ENCODE results near the gene CD101.
"Not testable (repeated sequence)": the region's sequence is repeated elsewhere in the genome, so short reads cannot be mapped to it uniquely, and the experiment has no call there.

CD101 gene

DNA sequence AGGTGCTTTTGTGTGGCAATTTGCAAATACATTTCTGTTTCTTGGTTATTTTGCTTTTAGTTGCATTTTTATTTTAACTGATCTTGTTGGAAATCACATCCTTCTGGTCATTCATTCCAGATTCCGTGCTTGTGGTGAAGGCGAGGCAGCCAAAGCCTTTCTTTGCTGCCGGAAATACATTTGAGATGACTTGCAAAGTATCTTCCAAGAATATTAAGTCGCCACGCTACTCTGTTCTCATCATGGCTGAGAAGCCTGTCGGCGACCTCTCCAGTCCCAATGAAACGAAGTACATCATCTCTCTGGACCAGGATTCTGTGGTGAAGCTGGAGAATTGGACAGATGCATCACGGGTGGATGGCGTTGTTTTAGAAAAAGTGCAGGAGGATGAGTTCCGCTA lies 34.8 kb upstream of the CD101 start:
- no peak overlapping the region for H3K4me3 ChIP-seq
- no peak for TF ChIP-seq Cebpa-rat (IDR thresholded peaks at IDR 0.05)
- peaks cover 0 to 33% (median 0%) of the 10 kb centered on the region in 11 experiments; a peak in 6 of 22 replicates for H3K36me3 ChIP-seq

DNA sequence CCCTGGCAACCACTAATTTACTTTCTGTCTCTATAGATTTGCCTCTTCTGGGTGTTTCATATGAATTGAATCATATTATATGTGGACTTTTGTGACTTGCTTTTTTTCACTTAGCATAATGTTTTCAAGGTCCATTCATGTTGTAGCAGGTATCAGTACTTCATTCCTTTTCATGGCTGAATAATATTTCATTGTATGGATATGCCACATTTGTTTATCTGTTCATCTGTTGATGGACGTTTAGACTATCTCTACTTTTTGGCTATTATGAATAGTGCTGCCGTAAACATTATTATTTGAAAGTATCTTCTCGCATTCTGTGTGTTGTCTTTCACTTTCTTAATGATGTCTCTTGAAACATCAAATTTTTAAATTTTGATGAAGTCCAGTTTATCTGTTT lies 32.8 kb upstream of the CD101 start:
- TF ChIP-seq Cebpa-rat (IDR thresholded peaks at IDR 0.05) = no peak
- Histone ChIP-seq H3K27ac (no peak overlapping the region), H3K9me3 (replicated peaks in 1 of 11) (no peaks in the 10 kb centered on the region), H3K36me3 (peaks cover 0 to 21% (median 0%) of the 10 kb centered on the region in 11 experiments; a peak in 6 of 22 replicates), H3K4me1 (peaks cover 0 to 39% (median 4%) of the 10 kb centered on the region in 10 experiments; a peak in 7 of 20 replicates), H3K9ac (no peak overlapping the region), H3K27me3 (no peaks in the 10 kb centered on the region), H3K4me3 (no peak overlapping the region), H4K20me1 (no peaks in the 10 kb centered on the region), H3K4me2 (no peak overlapping the region)

More for the DNA sequence above, 34.8 kb upstream of the CD101 start:
- Histone ChIP-seq H3K9ac (no peak overlapping the region), H3K4me2 (peak overlapping the region in 1 of 11 experiments; percentile 54; a peak in 1 of 22 replicates), H3K9me3 (replicated peaks in 1 of 11) (no peaks in the 10 kb centered on the region), H3K4me1 (peaks cover 0 to 44% (median 5%) of the 10 kb centered on the region in 10 experiments; a peak in 9 of 20 replicates), H3K27ac (no peak overlapping the region), H3K27me3 (no peaks in the 10 kb centered on the region), H4K20me1 (no peaks in the 10 kb centered on the region)

- Histone ChIP-seq H3K9ac (no peak overlapping the region), H3K27ac (no peak overlapping the region), H3K9me3 (replicated peaks in 1 of 11) (peaks cover 6 to 21% (median 17%) of the 10 kb centered on the region in 11 experiments; a peak in 18 of 22 replicates), H3K27me3 (no peaks in the 10 kb centered on the region), H3K36me3 (peaks cover 0 to 21% (median 0%) of the 10 kb centered on the region in 11 experiments; a peak in 5 of 22 replicates), H3K4me1 (peaks cover 0 to 41% (median 4%) of the 10 kb centered on the region in 10 experiments; a peak in 7 of 20 replicates), H3K4me2 (peak overlapping the region in 4 of 11 experiments; percentile 1 to 56 (median 25); a peak in 5 of 22 replicates), H3K4me3 (no peak overlapping the region), H4K20me1 (no peaks in the 10 kb centered on the region)
- TF ChIP-seq Cebpa-rat (IDR thresholded peaks at IDR 0.05) = no peak
These were observed 30.2 kb upstream of the CD101 start for GRCh38 chr1:116971258-116971860.

DNA sequence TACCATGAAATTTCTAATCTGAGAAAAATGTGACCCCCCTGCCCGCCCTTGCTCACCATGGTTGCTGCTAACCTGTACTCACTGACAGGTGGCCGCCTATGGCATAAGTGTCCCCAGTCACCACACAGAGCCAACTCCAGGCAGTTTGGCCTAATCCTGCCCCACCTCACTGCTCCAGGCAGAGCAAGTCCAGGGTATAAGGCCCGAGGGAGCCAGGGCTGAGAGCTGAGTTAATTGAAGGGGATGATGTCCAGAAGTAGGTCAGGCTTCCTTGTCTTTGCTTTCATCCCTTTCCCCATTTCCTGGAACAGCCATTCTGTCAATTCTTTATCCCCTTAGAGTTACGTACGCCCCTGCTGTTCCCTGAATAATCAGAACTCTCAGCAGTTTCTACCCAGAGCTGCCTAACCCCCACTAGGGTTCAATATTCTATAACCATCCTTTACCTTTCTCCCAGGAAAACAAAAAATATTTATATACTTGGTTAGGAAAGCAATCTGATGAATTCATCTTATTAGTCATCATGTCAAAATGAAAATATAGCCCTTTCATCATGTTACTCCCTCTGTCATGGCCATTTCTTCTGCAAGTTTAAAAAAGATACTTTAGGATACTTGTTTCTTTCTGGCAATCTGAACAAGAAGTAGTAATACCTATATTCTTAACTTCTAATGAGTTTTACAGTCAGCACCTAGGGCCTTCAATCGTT lies 29.4 kb upstream of the CD101 start:
- H3K4me1 ChIP-seq = peaks cover 0 to 40% (median 4%) of the 10 kb centered on the region in 10 experiments; a peak in 7 of 20 replicates
- peaks cover 0 to 18% (median 0%) of the 10 kb centered on the region in 11 experiments; a peak in 5 of 22 replicates for H3K36me3 ChIP-seq
- H3K27ac ChIP-seq = no peak overlapping the region
- peak overlapping the region in 3 of 11 experiments; percentile 13 to 56 (median 37); a peak in 5 of 22 replicates for H3K4me2 ChIP-seq
- no peak overlapping the region for H3K9ac ChIP-seq
- no peaks in the 10 kb centered on the region for H4K20me1 ChIP-seq
- H3K9me3 ChIP-seq (replicated peaks in 1 of 11) = peaks cover 6 to 21% (median 17%) of the 10 kb centered on the region in 11 experiments; a peak in 18 of 22 replicates
- H3K27me3 ChIP-seq = no peaks in the 10 kb centered on the region
- no peak for TF ChIP-seq Cebpa-rat (IDR thresholded peaks at IDR 0.05)
- H3K4me3 ChIP-seq = no peak overlapping the region

GRCh38 chr1:116972674-116973030 lies 28.9 kb upstream of the CD101 start:
- no peak overlapping the region for H3K4me2 ChIP-seq
- no peak for TF ChIP-seq Cebpa-rat (IDR thresholded peaks at IDR 0.05)
- no peaks in the 10 kb centered on the region for H3K27me3 ChIP-seq
- H3K4me3 ChIP-seq = no peak overlapping the region
- H3K4me1 ChIP-seq = peaks cover 0 to 35% (median 4%) of the 10 kb centered on the region in 10 experiments; a peak in 7 of 20 replicates
- H3K9ac ChIP-seq = no peak overlapping the region
- H3K9me3 ChIP-seq (replicated peaks in 1 of 11) = peaks cover 6 to 21% (median 17%) of the 10 kb centered on the region in 11 experiments; a peak in 18 of 22 replicates
- peaks cover 0 to 13% (median 0%) of the 10 kb centered on the region in 11 experiments; a peak in 4 of 22 replicates for H3K36me3 ChIP-seq
- no peaks in the 10 kb centered on the region for H4K20me1 ChIP-seq
- H3K27ac ChIP-seq = no peak overlapping the region

DNA sequence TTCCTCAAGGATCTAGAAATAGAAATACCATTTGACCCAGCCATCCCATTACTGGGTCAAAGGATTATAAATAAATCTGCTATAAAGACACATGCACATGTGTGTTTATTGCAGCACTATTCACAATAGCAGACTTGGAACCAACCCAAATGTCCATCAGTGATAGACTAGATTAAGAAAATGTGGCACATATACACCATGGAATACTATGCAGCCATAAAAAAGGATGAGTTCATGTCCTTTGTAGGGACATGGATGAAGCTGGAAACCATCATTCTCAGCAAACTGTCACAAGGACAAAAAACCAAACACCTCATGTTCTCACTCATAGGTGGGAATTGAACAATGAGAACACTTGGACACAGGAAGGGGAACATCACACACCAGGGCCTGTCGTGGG lies 21.3 kb upstream of the CD101 start:
- not testable (repeated sequence) for H3K9me3 ChIP-seq (replicated peaks in 1 of 11); H3K36me3 ChIP-seq; H4K20me1 ChIP-seq; H3K27me3 ChIP-seq; H3K27ac ChIP-seq; H3K4me3 ChIP-seq; H3K4me2 ChIP-seq; H3K9ac ChIP-seq
- H3K4me1 ChIP-seq = peaks cover 0 to 12% (median 0%) of the 10 kb centered on the region in 10 experiments; a peak in 4 of 20 replicates

GRCh38 chr1:116981521-116982037 lies 20.0 kb upstream of the CD101 start:
- no peak overlapping the region for H3K9ac ChIP-seq
- no peak overlapping the region for H3K27ac ChIP-seq
- H3K27me3 ChIP-seq = no peaks in the 10 kb centered on the region

GRCh38 chr1:116982319-116983004 lies 19.1 kb upstream of the CD101 start:
- H3K9ac ChIP-seq = no peak overlapping the region
- H4K20me1 ChIP-seq = no peaks in the 10 kb centered on the region
- H3K27me3 ChIP-seq = no peaks in the 10 kb centered on the region
- TF ChIP-seq Cebpa-rat (IDR thresholded peaks at IDR 0.05) = no peak
- peaks cover 0 to 6% (median 0%) of the 10 kb centered on the region in 11 experiments; a peak in 1 of 22 replicates for H3K9me3 ChIP-seq (replicated peaks in 1 of 11)
- peaks cover 0 to 19% (median 0%) of the 10 kb centered on the region in 11 experiments; a peak in 4 of 22 replicates for H3K36me3 ChIP-seq
- peak overlapping the region in 1 of 11 experiments; percentile 9; a peak in 1 of 22 replicates for H3K4me2 ChIP-seq
- peaks cover 0 to 16% (median 9%) of the 10 kb centered on the region in 10 experiments; a peak in 14 of 20 replicates for H3K4me1 ChIP-seq
- no peak overlapping the region for H3K27ac ChIP-seq
- H3K4me3 ChIP-seq = no peak overlapping the region

More at GRCh38 chr1:116981521-116982037, 20.0 kb upstream of the CD101 start:
- H3K9me3 ChIP-seq (replicated peaks in 1 of 11) = 0 out of 22 replicates have a peak, but pooled peaks cover 0 to 1% (median 0%) of the 10 kb centered on the region in 11 experiments
- no peak for TF ChIP-seq Cebpa-rat (IDR thresholded peaks at IDR 0.05)
- no peak overlapping the region for H3K4me2 ChIP-seq
- no peaks in the 10 kb centered on the region for H4K20me1 ChIP-seq
- peaks cover 0 to 10% (median 0%) of the 10 kb centered on the region in 11 experiments; a peak in 3 of 22 replicates for H3K36me3 ChIP-seq
- no peak overlapping the region for H3K4me3 ChIP-seq
- H3K4me1 ChIP-seq = peaks cover 0 to 10% (median 7%) of the 10 kb centered on the region in 10 experiments; a peak in 14 of 20 replicates

Measured in BLaER1 treated with 17β-estradiol and CSF1 and Interleukin-3, amounts not matched to agents 10 nM and 100 nM (cell line).